Raji (cell line): ENCODE measurements around the gene LPP.

Experiments used
- POLR2A ChIP-seq: IDR thresholded peaks from 2 replicates; pipeline ENCODE4 v1.6.1; 2011; ENCODE audit warnings: low read depth, low read length, control low read depth; ENCODE audit not compliant: insufficient read depth

Gene LPP

DNA sequence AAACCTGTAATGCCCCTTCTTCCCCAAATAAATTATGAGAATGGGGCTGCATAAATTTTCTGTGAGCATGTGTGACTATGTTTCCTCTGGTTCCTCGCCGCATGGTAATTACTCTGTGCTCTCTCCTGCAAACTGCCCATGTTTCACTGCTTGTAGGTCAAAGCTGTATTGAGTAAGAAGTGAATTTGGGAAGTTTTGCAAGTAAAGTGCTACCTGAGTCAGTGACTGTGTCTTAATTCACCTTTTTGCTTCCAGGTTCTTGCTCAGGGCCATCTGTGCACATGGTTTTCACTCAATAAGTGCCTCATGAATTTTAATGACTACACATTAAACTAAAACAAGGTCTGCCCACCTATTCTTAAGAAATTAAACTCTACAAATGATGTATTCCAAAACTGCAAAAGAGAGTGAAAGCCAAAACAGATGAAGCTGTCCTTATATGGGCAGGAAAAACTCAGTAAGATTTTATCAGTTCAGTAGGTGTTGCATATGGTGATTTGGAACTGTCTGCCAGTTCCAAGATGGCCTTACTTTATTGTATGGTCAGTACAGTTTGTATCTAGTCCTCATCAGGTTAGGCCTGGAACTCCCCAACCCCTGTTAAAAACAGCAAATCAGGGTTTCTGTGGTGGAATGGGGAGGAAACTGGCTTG is 100.0 kb downstream of the LPP start:
- no peak for TF ChIP-seq POLR2A

DNA sequence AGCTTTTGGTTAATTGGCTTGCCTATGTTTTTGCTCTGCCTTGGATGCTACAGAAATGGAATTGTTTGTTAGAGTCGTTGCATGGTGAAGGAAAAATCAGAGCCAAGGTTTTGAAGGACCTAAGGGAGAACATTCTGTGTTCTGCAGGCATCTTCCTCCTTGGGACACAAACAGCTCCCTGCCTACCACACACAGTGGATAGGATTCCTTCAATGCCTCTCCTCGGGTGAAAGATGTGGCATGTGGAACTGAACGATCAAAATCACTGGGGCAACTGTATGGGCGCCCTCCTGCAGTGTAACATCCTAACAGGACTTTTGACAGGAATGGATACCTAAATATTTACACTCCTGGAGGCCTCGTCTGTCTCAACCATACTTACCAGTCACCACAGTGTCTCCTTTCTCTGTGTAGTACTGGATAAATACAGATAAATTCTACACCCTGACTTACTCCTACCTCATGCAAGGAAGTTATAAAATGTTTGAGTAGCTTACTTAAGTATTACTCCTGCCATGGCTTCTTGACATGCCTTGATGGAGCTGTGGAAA is 100.6 kb downstream of the LPP start:
- no peak for TF ChIP-seq POLR2A

DNA sequence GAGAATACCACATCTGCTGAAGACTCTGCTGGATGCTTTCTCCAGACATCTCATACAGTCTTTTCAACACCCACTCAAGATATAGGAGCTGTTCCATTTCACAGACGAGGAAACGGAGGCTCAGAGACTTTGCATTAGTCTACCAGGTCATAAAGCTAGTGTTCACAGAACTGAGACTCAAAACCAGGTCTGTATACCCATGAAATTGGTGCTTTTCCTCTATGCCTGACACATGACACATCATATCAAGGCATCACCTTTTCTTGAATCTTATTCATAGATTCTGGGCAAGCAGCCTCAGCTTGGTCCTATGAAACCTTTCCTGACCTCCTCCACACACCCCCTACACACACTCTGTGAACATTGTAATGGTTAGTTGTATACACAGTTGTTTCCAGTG is 101.2 kb downstream of the LPP start:
- no peak for TF ChIP-seq POLR2A

DNA sequence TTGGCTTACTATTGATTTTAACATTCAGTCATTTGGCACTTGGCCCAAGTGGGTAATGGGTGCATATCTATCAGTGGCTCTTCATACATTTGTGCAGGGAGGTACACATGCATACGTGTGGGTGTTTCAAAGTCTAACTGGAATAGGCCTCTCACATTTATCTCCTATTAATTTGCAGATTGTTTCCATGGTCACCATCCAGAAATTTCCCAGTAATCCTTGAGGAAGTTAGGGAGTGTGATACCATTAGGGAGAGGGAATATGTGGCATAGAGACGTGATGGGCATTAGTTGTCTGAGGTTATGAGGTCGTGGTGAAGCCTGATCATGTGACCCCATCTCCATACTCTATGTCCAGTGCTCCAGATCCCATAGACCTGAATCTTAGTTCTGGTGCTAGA is 102.8 kb downstream of the LPP start:
- TF ChIP-seq POLR2A, result no peak

DNA sequence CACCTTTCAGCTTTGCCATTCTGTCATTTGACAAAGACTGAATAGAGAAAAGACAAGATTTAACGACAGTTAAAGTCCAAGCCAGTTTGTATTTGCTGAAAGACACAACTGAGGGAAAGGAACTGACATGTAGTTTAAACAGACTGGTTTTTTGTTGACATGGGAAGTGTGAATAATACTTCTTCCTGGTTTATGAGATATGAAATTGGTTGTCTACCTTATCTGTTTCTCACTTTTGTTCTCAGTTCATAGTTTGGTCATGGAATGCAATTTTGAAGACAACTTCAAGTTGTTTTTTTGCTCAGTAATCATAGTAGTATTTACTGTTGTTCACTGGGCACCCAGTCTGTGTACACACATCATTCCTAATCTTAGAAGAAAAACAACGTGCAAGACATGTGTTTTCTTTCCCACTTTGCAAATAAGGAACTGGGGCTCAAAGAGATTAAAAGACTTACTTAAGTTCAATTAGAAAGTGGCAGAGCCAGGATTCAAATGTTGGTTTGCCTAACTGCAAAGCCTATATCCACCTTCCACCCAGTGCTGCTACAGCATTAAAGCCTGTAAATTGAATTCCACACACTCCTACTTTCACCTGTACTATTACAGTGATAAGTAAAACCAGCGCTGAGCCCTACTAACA is 103.5 kb downstream of the LPP start:
- TF ChIP-seq POLR2A, result no peak

DNA sequence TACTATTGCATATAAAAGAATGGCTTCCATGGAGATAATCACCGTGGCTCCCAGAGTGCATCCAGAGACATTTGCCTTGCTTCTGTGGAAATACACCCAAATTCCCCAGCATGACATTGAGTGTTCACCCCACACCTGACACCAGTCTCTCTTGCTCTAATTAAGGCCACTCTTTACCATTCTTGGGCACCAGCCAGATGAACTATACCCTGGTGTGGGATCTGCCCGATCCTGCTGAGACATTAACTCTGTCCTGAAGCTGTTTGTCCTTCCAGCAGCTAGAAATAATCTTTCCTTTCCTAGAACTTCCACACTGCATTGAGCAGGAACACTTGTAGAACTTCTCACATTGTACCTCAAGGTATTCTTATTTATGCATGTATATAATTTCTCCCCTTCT is 105.2 kb downstream of the LPP start:
- TF ChIP-seq POLR2A, result no peak

DNA sequence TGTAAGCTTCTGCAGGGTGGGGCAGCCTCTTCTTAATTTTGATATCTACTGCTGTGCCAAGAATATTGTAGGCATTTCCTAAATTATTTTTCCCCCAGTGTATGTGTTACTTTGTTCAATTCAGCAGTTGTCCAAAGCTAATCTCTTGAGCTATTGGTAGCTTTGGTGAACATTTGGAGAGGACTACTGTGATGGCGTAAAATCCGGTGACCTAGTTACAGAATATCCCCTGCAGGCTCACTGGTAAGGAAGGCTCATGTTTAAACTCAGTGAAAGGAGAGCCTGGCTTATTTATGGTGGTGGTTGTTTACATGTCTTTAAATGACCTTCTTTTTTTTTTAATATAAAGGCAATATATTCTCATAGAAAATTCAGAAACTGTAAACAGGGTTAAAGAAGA is 105.6 kb downstream of the LPP start:
- TF ChIP-seq POLR2A, result no peak

DNA sequence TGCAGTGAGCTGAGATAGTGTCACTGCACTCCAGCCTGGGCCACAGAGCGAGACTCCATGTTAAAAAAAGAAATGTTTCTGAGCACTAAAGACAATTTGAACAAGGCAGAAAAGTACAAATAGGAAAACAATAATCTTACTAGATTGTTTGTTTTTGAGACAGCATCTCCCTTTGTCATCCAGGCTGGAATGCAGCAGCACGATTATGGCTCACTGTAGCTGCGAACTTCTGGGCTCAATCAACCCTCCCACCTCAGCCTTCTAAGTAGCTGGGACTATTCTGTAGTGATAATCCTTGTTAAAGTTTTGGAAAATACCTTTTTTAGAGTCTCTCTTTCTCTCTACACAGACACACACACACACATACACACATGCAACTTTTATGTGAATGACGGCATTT is 107.1 kb downstream of the LPP start:
- no peak for TF ChIP-seq POLR2A

DNA sequence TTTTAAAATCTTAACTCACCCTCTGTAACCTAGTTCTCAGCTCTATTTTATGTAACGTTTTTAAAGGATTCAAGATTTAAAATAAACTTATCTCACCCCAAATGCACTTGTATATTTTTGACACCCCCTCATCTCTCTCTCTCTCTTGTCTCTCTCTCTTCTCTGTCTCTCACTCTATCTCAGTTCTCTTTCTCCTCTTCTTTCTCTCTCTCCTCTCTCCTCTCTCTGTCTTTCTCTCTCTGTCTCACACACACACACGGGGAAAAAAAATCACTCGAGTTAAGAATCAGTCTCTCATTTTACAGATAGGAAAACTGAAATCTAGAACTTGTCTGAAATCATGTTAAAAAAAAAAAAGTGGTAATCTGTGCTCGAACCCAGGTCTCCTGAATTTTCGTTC is 108.5 kb downstream of the LPP start:
- no peak for TF ChIP-seq POLR2A

DNA sequence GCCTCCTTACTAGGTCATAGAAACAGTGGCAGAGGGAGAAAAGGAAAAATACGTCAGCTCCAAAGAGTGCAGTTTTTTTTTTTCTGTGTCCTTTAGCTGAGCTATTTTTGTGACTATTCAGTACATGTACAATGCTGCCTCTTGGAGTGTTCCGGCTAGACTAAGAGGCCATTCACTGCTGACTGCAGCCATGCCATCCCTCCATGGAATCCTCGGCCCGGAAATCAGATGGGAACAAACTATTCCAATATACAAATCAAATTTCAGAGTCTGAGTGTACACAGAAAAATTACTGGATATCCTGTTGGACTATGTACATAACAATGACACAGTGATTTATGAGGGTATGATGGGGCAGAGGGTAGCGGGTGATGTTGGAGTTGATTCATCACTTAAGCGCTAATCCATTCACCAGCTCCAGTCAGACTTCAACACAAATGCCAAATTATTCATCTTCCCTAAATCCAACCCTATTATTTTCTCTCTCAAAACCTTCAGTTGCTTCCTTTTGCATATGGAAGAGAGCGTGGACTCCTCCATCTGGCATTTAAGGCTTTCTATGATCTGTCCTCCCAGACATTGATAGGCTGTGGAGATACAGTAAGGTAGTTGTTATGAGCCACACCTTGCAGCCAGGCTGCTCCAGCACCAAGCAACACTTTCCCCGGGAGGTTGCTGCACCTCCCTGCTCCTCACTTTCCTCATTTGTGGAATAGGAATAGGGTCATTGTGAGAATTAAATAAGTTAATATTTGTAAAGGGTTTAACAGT is 109.1 kb downstream of the LPP start:
- TF ChIP-seq POLR2A, result no peak

DNA sequence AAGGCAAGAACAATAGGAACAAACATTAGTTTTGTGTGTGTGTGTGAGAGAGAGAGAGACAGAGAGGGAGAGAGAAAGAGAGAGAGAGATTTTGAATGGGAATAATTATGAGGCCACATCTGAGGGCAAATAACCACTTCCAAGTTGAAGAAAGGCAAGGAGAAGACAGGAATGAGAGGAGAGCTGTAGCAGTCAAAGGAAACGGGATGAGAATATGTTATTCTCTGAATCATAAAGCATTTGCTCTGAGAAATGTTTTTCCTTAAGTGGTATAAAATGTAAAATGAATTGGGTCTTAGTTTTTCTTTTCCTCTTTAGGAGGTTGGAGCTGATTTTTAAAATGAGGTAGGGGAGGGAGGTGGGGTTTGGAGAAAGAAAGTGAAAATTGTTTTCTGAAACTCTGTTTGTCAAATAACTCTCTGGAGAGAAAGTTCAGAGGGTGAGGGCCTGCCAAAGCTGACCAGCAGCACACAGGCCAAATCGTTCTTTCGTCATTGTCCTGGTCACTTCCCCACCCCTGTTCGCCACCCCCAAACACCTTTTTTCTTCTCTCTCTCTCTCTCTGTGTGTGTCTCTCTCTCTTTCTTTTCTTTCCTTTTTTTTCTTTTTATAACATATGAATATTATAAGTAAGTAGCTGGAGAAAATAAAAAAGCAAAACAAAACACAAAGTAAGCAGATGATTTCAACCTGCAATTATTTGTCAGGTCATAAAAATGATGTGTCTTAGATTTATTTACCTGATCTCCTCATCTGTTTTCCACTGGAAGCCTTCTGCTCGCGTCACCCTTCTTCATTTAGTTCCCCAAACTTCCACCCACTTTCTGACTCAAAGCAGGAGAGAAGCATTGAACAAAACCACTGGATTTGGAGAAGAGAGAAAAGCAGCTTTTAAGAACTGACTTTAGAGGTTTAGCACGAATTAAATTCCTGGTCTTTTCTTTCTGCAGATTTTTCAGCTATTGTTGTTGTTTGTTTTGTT is 110.6 kb downstream of the LPP start:
- no peak for TF ChIP-seq POLR2A

DNA sequence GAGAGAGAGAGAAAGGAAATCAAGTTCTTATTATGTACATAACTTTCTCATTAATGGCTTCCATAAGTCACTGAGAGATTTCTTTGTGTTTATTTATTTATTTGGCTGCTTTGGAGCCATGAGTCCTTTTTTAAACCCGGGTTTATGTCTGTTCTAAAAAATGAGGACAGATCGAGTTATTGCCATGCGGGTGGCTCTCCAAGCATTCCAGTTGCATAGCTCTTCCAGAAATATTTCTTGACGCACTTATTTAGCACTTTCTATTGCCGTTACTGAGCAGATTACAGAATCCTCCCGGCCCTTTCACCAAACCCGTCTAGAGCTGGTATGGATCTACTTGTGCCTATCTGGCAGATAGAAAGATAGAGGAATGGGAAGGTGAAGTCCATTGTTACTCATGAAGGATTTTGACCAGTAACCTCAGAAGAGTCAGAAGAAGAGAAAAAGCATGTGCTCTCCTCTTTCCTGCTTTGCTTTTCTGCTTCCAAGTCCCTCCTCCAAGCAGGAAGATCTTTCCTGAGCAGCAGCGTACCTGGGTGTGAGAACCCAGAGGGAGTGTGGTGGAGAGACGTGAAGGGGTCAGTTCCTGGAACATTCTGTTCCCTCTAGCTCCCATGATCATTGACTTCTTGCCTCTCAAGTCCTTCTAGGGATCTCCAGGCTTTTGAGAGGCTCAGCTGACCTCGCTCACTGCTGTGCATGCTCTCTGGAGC is 112.8 kb downstream of the LPP start:
- TF ChIP-seq POLR2A, result no peak

DNA sequence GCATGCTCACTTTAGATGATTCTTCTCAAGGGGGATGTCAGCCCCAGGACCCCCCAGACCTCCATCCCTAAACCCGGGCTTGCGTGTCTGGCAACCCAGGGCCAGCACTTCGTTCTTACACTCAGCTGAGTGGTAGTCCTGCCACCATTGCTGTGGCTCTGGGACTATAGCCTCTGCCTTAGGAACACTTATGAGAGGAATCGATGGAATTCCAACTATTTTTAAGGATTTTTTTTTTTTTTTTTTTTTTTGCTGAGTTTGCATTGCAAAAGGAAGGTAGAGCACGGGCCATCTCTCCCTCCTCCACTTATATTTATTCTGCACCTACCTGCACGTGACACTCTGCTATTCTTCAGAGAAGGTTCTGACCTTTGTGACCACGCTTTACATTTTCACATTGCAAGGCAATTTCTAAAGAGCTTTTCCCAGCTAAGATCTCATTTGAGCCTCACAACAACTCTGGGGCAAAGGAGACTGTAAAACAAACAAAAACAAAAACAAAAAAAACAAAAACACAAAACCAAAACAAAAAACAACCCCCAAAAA is 113.9 kb downstream of the LPP start:
- no peak for TF ChIP-seq POLR2A

DNA sequence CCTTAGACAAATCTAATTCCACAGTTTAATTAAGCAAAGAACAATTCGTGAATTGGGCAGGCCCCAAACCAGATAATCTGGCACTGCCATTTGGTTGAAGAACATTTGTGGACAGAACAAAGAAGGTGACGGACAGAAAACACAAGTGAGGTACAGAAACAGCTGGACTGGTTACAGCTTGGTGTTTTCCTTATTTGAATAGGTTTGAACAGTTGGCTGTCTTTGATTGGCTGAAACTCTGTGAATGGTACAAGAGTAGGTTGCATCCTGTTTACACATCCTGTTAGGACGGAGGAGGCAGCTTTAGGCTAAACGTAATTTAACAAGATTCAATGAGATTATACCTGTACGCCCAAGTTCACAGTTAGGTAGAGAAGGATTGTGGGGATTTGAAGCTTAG is 114.4 kb downstream of the LPP start:
- no peak for TF ChIP-seq POLR2A
